Hematopoietic multipotent progenitor cell treated with erythropoietin and hydrocortisone succinate and interleukin-3 and kit ligand, for 6 days (in vitro differentiated cells): ENCODE measurements around the gene ANGPT4.

Source experiments
- DNase-seq: peaks from one replicate; pipeline ENCODE4 v3.0.0-alpha.2; 2015

Gene ANGPT4

GRCh38 chr20:934186-934840, 18.2 kb upstream of the ANGPT4 start:
- DNase-seq = no peak

DNA sequence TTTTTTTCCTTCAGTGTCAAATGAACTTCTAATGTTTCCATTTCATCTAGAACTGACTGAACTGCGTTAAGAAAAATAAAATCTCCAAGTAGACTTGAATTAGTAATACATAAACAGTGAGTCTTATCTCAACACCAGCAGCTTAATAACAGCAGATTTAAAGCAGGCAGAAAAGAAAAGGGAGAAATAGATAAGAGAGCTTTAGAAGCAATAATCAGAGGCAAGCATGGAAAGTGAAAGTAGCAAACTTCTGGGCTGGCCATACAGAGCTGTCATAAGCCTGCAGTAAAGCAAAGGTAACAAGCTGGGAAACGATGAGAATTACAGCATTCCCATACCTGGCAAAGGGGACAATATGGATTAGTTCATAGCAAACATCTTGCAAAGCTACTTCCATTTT, 16.9 kb upstream of the ANGPT4 start:
- DNase-seq = peak; percentile 35

DNA sequence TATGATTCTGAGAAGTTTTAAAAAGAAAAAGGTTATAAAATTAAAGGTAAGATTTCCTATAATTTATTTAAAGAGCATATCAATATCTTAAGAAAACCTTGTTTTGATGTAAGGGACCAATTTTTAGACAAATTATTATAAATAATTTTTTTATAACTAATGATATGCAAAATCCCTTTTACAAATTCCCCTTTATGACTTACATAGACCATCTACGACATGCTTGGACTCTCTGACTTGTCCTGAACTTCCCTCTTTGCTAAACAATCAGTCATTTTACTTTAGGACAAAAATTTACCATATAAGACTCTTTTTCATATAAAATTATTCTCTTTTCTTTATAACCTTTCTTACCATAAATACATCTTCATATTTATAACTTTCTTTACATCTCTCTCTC, 15.3 kb upstream of the ANGPT4 start:
- DNase-seq = peak; percentile 22

GRCh38 chr20:926670-927069, 10.5 kb upstream of the ANGPT4 start:
- no peak for DNase-seq

GRCh38 chr20:925516-925915, 9.4 kb upstream of the ANGPT4 start:
- DNase-seq = no peak

DNA sequence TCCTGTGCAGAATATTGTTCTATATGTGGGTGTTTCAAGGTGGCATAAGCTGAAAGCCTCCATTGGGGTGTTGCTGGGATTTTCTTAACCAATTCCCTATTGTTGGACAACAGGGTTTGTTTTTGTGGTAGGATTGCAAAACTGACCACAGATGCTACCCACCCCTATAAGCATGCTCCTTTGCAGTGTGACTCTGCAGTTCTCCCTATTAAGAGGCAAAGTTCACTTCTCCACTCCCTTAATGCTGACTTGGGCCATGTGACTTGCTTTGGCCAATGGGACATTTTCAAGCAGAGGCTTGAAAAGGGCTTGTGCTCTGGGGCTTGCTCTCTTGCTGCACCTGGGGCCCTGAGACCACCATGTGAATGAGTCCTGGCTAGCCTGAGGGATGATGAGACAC, 8.5 kb upstream of the ANGPT4 start:
- DNase-seq = peak; percentile 28

DNA sequence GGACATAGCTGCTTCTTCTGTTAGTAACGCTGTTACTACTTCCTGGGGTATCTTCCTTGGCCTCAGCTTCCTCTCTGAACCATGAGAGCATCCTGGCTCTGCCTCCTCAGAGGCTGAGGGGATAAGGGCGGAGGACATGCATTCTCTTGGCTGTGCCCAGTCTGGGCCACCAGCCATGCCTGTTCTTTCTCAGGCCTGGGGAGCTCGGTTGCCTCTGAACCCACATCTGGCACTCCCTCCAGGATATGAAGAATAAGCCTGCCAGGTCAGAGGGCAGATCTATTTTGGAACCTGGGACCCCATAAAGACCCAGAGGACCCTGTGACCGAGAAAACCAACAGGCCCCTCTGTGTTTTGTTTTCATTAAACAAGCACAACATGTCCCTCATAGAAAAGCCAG, 6.6 kb upstream of the ANGPT4 start:
- DNase-seq = no peak

- no peak for DNase-seq
Measured at GRCh38 chr20:921068-921467, 4.9 kb upstream of the ANGPT4 start.

DNA sequence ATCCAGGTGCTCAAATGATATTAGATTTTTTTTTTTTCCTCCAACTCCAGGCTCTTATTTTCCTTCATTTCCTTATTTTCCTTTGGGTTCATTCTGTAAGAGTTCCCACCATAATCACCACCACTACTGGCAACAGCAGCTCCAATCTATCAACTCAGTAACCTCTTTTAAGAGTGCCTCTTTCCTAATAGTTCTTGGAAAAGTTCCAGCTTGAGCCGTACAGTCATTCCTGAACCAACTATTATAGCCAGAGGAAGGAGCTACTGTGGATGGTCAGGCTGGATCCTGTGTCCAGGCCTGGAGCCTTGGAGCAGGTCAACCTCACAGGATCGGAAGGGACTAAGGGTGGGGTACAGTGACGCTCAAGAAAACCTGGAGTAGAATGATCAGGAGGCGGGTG, 4.2 kb upstream of the ANGPT4 start:
- DNase-seq = no peak

DNA sequence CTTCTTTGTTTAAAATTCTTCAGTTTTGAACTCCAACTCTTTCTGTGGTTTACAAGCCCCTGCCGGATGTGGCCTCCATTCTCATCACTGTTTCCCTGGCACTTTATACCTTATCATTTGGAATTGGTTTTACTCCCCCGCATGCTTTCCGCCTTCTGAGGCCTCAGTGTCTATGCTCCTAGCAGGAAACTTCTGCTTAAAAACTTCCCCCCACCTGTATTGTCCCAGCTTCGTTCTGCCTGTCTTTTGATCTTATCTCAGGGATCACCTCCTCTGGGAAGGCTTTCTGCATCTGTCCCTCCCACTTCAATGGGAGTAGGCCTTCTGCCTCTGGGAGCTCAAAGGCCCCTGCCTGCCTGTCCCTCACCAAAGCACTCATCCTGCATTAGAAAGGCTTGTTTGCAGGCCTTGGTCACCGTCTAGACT, 3.4 kb upstream of the ANGPT4 start:
- DNase-seq = no peak

- no peak for DNase-seq
Measured at GRCh38 chr20:917416-917815, 1.3 kb upstream of the ANGPT4 start.

GRCh38 chr20:916825-917224, 691 bp upstream of the ANGPT4 start:
- no peak for DNase-seq

- DNase-seq = peak; percentile 28
Measured at GRCh38 chr20:914727-915498, 1.2 kb downstream of the ANGPT4 start.

DNA sequence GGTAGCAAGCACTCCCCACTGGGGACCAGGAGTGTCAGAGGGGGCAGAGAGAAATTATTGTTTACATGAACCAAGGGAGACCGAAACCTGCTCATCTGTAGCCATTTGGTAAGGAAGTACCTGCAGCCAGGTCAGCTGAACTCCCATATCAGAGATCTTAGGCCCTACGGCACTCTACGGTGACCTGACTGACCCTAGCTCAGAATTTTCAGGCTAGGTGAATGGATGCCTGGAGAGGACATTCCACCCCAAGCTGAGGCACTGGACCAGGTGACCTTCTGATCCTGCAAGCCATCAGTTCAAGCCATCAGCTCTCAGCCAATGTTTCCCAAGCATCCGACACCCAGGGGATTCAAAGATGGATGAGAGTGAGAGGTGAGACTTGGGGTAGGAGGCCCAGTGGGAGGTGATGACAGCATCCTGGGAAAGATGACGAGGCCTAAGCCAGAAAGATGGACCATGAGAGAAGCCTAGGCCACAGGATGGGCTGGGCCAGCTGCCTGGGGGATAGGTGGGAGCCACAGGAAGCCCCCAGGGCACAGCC, 2.8 kb downstream of the ANGPT4 start:
- DNase-seq = no peak

- no peak for DNase-seq
Measured at GRCh38 chr20:911882-912600, 4.1 kb downstream of the ANGPT4 start.

GRCh38 chr20:910870-911770, 5.0 kb downstream of the ANGPT4 start:
- no peak for DNase-seq

DNA sequence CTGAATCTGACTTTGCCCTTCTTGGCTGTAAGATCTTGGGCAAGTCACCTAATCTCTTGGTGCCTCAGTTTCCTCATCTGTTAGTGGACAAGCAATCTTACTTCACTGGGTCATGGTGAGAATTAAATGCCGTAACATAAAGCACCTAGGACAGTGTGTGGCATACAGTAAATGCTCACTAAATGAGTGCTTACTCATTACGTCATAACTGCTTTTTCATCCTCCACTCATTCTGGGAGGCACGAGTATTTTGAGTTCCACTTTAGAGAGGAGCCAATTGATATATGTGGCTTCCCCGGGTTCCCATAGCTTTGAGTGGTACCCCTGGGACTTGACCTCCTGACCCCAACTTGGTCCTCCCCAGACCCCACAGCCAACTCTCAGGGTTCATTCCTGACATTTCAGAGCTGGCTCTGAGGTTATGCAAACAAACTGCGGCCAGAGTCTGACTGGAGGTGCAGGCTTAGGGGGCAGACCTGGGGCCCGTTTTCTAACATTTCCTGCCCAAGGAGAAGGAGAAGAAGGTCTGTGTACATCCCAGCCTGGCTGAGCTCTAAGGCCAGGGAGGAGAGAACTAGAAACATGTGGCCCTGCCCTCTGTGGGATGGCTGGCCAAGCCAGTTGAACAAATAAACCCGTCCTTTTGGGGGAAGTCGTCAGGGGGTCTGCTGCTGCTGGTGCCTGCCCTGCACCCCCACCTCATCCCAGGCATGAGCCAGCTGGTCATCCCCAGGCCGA, 5.8 kb downstream of the ANGPT4 start:
- no peak for DNase-seq

DNA sequence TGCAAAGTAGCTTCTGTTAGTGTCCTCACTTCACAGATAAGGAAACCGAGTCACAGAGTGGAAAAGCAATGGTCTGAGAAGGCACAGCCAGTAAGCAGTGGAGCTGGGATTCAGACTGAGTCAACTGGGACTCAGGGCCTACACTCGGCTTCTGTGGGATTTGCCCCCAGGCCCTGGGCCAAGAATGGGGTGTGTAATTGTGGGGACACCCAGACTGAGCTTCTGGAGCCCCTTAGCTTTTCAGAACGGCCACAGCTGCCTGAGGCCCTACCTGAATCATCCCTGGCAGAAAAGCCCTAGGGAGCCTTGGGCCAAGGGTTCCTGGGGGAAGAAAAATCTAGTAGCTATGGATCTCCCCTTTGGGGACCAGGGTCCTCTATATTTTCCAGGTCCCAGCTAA, 6.5 kb downstream of the ANGPT4 start:
- DNase-seq = no peak

- no peak for DNase-seq
Measured at GRCh38 chr20:906703-907270, 9.3 kb downstream of the ANGPT4 start.

- no peak for DNase-seq
Measured at GRCh38 chr20:906001-906520, 10.1 kb downstream of the ANGPT4 start.

- peak; percentile 48 for DNase-seq
Measured at GRCh38 chr20:905396-905961, 10.7 kb downstream of the ANGPT4 start.
